Activated CD8-positive, alpha-beta memory T cell treated with anti-CD3 and anti-CD28 coated beads for 36 hours (primary cell): ENCODE measurements around the gene PALLD. TPM values are rescaled to one million over a fixed set of nuclear protein-coding genes. Genes with fewer than 3 reads are reported as not detected.

ENCODE experiments used
- CTCF ChIA-PET: fragments of 350-600 bp; sonication (Branson Sonifier 250); formaldehyde crosslinking; loops from one replicate; lab custom pipeline; 2021; ENCODE audit warnings: antibody characterized with exemption; lab: Charles Lee
- POLR2A ChIA-PET: fragments of 350-600 bp; sonication (Branson Sonifier 250); formaldehyde crosslinking; loops from one replicate; lab custom pipeline; 2021; ENCODE audit warnings: antibody characterized with exemption; lab: Charles Lee
- total RNA-seq, 2 experiments: library from RNA; stranded (reverse); gene quantifications; one replicate each; pipeline ENCODE4 v1.2.3, GENCODE V29; 2021

The PALLD gene
- total RNA-seq, 2 experiments from 2014 or later: 0.69 to 0.84 TPM

DNA sequence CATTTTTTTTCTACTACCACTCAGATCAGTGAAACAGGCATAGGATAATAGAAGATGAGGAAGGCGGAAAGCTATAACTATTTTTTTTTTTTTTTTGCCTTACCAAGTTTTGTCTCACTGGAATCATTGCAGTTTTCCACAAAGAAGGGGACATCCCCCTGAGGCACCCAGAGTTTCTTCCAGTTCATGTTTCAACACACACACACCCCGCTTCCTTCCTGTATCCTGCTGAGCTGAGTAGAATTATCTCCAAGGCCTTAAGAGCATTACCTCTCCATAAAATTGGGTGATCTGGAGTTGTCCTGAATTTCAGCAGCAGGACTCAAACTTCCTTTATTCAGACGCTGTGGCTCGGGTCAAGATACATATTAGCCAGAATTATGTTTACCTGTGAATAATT, 111.9 kb downstream of the PALLD start:
- CTCF ChIA-PET: no interaction called here
- POLR2A ChIA-PET: no interaction called here

DNA sequence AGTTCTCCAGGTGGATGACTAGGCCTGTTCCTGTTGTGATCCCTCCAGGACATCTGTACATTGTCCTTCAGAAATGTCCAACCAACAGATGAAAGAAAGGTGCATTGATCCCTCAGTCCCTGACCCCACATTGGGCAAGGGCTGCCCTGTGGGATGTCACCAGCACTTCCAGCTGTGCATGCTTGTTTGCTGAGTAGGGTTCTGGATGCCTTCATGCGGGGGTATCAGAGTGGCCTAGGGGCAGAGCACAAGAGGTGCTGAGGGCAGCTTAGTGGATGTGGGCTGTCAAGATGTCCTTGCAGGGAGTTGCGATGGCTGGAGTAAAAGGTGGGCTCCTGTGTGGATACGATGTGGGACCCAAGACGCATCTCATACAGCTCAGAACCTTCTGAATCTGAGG, 112.5 kb downstream of the PALLD start:
- ChIA-PET POLR2A (no interaction called here), CTCF (no interaction called here)

DNA sequence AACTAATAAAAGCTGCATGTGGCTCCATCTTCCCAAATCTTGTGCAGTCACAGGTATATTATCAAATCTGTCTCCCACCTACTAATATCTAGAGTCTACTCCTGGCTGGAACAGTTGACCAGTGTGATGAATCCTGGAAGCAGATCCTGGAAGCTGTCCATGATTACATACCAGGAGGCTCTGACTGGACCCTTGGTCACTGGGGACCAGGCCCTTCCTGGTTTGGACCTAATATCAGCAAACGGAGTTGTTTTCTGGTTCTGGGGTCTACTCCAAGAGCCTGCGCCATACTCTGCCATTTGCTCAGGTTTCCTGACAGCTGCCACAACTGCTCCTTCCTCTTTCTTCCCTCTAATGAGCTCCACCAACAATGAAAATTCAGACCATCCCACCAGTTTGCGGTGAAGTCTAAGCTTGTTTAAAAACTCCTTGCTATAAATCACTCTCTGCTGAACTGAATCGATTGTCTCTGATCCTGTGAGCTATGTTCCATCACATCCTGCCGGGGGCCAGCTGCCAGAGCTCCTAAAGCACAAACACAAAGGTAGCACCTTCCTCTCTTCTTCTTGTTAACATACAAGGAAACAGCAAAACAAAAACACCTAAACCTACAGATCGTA, 114.2 kb downstream of the PALLD start:
- POLR2A ChIA-PET: no interaction called here

DNA sequence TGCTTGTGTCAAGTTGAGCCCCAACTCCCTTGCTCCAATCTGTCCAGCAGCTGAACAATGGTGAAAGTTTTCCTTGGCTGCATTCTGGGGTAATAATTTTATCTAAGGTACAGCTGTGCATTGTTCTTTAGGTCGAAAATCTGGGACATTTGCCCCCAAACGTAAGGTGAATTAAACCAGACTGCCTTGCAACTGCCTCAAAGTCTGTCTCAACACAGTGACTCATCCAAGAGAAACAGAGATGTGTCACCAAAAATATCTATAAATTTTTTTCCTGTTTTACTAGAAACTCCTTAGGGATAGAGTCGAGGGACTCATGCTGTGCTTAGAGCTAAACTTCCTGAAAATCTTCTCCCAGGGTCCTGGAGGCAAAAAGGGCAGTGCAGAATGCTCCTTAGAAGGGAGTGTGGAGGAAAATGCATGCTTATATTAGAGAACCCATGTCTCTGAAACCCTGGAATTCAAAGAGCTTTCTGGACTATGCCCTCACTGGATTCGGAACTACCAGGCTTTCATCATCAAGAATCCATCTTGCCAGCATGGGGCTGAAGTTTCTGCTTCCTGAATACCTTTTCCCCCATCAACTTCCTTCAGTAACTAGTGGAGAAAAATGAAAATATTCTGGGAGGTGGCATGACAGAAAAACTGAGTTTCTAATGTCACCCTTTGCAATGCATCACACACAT, 115.7 kb downstream of the PALLD start:
- CTCF ChIA-PET: no interaction called here

More for the DNA sequence above, 114.2 kb downstream of the PALLD start:
- CTCF ChIA-PET: no interaction called here

DNA sequence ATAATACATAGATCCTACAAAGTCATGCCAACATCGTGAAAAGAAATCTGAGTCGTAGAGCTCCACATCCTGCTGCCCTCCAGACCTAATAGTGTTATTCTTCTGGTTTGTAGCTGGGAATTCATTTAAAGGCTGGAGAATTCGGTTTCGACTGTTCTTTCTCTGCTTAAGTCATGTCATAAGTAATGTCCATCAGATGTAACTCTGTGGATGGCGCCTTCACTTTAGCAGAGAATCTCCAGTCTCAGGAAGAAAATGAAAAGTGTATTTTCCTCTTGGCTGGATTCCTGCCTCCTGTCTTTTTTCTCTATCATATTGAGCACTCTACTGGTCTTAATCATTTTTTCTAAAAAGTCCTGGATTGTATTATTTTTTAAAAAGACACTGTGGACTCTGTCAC, 117.0 kb downstream of the PALLD start:
- ChIA-PET CTCF (no interaction called here), POLR2A (no interaction called here)

More for the DNA sequence above, 115.7 kb downstream of the PALLD start:
- POLR2A ChIA-PET: no interaction called here

DNA sequence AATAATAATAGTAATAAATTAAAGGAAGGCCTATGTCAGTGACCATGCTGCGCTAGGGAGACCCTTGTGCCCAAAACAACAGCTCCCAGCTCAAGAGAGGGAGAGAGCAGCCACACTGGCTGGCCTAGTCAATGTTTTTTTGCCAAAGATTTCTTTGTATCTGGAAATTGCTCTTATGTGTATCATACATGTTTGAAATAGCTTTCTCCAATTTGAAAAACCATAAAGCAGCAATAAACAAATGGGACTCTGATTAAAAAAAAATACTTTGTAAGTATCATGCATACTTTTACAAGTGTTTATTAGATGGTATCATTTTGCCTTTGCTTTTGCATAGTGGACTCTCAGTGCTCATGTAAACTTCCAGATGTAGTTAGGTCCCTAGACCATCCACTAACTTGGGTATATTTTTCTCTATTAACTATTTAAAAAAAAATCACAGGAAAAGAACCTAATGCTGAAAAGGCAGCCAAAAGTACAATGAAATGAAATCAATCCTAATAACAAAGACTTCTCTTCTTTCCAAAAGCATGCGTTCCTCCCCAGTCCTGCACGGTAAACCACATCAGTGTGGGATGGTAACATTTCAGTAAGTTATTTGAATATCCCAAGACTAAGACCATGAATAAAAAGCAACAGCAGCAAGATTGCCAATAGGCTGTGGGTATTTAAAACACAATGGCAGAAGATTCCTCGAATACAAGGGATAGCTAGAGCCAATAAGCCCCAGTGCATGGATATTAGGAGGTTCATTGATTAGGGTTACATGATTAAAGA, 117.6 kb downstream of the PALLD start:
- POLR2A ChIA-PET: no interaction called here
- CTCF ChIA-PET: no interaction called here

DNA sequence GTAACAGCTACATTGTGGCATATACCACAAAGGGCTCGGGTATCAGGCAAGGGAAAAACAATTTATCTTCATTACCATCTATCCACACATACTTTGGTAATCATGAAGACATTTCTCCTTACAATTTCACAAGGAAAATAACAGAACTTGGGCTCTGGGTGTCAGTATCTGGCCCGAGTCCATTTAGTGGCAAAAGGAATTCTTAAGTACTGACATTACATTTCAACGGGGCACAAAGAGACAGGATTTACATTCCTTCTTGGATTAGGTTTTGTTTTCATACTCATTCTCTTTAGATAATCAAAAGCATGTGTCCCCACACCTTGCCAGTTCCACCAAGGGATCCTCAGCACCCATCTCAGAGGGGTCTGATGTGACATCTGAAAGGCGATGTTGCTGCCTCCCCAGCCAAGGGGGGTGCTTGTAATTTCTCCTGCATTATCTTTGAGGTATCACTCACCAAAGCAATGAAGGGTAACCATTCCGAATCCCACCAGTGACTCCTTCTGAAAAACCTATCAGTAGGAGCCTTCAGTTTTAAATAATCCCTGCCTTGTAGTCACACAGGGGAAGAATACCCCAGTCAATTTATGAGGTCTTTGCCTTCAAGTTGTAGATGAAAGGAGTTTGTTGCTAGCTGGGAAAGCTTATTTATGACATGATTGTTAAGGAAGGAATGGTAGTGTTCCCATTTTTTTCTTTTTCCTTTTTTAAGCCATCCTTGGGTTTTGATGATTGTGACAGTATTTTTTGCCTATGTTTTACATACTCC, 118.6 kb downstream of the PALLD start:
- CTCF ChIA-PET: no interaction called here
- POLR2A ChIA-PET: no interaction called here

DNA sequence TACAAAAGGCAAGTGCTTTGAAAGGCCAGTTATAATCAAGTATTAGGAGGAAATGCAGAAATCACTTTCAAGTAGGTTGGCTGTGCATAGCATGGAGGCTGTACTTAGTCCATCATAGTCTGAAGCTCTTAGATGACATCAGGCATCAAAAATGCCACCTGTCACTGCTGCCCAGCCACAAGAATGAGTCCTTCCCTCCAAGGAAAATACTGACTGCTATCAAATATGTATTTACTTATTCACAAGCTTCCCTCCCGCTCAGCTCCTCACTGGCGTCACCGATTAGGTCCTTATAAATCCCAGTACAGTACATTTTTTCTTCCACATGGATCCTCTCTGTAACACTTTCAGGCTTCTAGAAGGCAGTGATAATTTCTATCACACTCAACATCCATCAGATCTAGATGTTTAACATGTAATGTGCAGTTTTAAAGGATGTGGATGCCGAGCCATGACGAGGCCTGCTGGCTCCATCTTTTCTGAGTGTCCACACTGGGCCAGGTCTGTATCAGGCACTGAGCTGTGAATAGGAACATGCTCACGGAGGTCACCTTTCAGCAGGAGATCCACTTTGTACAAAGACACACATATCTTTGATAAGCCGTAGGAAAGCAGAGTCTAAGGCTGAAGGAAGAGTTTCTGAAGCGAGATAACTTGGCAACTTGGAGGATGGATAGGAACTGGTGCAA, 121.9 kb downstream of the PALLD start:
- ChIA-PET POLR2A (no interaction called here), CTCF (interaction anchor here (1.9 kb wide), 1 partner anchor 15 kb away, joined by 4 read pairs; no protein-coding TSS in a partner anchor)

DNA sequence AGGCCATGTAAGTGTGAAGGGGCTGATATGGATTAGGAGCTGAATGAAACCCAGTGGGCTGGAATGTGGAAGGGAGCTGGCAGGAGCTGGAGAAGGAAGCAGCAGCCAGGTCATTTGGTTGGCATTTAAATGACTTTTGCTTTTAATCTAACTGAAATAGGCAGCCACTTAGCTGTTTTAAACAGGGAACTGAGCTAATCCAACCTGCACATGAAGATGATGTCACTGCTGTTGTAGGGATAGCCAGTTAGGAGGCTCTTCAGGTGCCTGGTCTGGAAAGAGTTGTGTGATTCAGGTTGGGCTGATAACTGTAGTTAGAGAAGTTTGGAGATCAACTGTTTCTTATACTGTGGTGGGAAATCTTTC, 122.4 kb downstream of the PALLD start:
- POLR2A ChIA-PET: no interaction called here
- CTCF ChIA-PET: no interaction called here

DNA sequence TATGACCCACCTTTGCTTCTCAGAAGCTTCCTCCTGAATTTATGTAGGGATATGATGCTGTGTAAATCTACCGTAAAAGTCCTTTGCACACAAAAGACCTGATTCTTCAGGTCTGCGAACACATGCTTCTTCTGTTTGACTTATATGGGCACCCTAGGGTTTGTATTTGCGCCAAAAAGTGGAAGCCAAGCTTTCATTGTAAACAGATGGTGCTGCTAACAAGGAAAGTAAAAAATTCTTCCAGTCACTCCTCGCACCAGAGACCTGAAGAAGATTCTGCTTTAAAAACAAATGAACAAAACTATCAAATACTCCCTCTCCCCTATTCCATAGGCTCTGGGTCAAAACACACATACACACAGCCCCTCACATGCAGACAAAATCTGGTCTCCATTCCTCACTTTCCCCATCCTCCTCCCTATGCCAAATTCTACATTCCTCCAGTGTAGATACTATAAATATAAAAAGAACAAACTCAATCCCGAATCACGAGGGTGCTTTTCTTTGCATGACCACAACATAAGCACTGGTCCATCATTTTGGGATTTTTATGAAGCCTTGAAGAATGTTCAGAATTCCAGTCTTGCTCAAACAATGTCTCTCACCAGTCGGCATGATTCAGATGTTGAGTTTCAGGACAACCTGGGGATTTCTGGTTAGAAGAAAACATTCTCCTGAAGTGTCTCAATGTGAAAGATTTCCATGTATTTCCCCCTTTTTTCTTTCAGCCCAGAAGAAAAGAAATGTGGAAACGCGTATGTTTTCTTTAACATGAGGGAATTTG, 125.1 kb downstream of the PALLD start:
- POLR2A ChIA-PET: no interaction called here
- CTCF ChIA-PET: no interaction called here

DNA sequence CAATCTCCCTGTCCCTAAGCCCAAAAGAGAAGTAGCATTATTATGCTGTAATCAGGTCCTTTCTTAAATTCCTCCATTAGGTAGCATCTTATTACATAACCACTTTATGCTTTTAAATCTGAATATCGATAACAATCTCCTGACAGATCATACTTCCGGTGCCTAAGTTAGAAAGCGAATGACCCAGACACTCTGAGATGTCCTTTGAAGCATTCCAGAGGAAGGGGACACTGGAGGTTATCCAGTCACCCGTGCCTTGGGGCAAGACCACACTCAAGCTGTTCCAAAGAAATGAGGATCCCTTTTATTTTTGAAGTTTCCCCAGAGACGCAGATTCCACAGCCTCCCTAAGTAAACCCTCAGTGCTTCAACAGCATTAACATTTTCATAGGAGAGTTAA, 125.7 kb downstream of the PALLD start:
- CTCF ChIA-PET: no interaction called here
- POLR2A ChIA-PET: no interaction called here

DNA sequence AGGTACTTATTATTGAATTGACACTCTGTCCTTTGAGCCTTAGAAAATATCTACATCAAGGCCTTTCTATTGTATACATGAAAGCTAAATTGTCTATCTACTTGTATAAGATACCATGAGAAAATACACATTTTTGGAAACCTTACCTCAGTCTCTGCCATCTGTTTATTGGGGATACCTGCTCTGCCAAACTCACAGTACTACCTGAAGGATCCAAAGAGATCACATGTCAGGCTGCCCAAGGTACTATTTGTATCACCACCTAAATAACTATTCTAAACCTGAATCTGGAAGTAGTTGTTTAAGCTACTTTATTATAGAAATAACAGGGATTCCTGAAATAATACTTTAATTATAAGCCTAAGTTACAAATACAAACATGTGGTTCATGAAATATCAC, 126.2 kb downstream of the PALLD start:
- ChIA-PET POLR2A (no interaction called here), CTCF (no interaction called here)

DNA sequence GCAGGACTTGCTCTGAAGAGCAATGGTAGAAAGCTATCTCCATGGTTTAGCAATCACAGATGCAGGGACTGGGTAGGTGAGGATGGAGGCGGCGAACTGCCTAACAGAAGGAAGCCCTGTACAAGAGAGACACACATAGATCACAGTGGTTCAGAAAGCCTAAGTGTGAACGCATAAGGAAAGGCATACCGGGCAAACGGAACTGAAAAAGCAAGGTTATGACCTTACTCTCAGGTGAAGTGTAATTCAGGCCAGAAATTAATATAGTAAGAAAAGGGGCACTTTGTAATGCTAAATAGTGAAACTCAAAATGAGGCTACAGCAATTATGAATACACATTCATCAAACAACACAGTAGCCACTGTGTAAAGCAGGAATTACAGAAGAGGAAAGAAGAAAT, 126.6 kb downstream of the PALLD start:
- CTCF ChIA-PET: no interaction called here
- POLR2A ChIA-PET: no interaction called here

DNA sequence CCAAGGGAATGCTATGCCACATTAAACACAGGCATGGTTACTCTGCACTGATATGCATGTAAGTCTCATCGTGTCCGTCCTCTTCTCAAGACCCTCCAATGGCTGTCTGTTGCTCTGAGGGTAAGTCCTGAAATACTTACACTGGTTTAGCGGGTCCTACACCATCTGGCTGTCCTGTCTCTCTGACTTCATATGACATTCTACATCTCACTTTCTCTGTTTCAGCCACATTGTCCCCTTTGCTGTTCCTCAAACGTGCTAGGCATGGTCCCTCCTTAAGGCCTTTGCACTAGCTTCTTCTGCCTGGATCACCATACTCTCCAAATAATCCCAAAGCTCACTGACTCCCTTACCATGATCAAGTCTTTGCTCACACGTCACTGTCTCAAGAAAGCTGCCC, 131.4 kb downstream of the PALLD start:
- CTCF ChIA-PET: no interaction called here
- POLR2A ChIA-PET: no interaction called here

DNA sequence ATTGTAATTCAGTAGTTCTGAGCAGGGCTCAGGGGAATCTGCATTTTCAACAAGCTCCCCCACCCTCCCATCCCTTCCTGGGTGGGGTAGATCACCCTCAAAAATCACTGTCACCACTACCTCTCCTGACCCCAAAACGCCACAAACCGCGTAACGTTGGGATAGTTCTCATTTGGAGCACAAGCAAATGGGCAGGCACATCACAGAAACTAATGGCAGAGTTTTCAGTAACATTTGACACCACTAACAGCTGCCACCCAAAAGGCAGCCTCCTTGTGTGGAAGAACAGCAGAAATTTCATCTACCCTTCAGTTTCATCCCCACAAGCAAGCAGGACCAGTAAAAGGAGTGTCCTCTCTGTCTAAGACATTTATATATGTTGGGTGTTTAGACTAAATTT, 132.7 kb downstream of the PALLD start:
- CTCF ChIA-PET: no interaction called here

DNA sequence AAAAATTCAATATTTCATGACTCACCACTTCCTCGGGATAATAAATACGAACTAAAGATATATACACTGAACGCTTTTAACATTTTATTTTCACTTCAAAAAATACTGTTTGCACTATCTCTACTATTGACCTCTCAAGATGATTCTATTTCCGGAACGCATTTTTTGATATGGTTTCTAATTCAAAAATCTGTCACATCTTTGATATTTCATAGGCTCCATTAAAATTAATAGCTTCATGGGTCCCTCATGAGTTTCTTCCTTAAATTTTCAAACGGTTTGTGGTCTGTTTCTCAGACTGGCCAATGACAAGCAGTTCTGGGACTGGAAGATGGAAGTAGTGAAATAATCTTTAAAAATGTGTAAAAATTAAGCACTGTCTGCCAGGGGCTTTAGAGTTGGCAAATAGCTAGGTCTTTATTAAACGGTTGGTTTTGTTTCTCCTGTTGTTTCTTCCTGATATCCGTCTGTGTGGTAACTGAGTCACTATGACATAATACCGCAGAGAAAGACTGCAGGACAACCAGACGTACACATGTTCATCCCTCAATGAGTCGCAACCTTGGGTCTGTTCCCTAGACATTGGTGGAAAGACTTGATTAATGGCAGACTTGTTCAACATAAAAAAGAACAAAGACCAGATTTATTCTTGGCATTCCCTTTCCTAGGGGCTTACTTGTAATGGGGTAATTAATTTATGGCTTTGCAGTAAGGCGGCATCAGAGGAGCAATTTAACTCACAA, 133.8 kb downstream of the PALLD start:
- CTCF ChIA-PET: no interaction called here

More for the DNA sequence above, 132.7 kb downstream of the PALLD start:
- POLR2A ChIA-PET: no interaction called here

DNA sequence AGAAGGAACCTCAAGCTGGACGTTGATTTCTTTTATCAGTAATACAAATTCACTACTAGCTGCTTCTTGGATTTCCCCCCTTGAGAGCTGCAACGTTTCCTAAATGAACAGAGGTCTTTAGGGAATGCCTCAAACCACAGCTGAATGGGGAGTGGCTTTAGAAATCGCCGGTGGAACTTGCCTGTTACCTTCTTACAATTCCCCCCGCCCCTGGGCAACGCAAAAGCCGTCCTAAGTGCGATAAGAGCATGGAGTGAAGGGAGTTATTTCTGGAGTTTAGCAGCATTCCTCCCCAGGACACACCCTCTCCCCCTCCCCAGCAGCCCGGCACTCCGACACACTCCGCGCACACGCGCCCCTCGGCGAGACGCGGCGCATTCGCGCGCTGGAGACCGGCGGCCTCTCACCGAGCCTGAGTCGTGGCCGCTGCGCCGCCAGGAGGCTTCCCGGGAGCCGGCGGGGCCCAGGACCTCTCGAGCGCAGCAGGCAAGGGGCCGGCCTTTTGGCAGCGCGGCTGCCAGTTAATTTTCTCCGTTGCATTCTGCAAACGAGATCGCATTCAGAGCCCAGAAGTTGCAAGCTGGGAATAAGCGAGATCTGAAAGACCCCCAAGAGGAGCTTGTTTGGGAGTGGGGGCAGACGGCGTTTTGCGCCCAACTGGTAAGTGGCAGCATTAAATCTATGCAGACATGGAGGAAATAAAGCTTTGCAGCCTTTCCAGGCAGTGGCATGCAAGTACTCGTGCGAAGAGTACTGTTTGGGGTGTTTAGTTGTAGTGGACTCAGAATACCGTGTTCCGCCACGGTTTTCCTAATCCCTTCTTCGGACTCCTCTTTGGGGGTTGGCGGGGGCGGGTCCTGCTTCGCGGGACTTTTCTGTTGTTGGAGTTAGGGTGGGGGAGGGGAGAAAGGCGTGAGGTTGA, 134.7 kb downstream of the PALLD start:
- POLR2A ChIA-PET: no interaction called here
- CTCF ChIA-PET: no interaction called here

More for the DNA sequence above, 133.8 kb downstream of the PALLD start:
- POLR2A ChIA-PET: no interaction called here
